ENCODE data around the gene CRNN.

CRNN gene

DNA sequence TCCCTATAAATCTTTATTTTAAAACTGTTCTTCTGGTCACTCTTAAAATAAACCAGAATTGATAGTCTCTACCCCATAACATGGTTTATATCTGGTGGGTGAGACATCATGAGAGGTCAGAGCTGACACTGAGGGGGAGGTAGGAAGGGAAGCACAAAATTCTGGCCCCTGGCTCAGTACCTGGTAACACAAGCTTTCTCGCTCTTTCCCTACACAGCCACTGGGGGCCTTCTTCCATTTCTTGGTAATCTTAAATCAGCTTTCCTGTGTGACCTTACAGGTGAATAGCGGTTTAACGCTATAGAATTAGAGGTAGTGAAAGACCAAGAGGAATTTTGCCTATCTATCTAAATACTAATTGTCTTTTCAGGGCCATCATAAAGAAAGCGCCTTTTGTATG is 5.4 kb downstream of the CRNN start:
- H3K9me3 ChIP-seq (ENCODE audit: control insufficient read depth, insufficient read depth, low read depth, low read length) = no peaks in the 10 kb centered on the region
- CTCF ChIA-PET = interaction anchor here (0.8 to 1.3 kb wide), 2 partner anchors 9 to 11 kb away, joined by 3 to 7 read pairs; no protein-coding TSS in a partner anchor
- TF ChIP-seq, protein P1, sequence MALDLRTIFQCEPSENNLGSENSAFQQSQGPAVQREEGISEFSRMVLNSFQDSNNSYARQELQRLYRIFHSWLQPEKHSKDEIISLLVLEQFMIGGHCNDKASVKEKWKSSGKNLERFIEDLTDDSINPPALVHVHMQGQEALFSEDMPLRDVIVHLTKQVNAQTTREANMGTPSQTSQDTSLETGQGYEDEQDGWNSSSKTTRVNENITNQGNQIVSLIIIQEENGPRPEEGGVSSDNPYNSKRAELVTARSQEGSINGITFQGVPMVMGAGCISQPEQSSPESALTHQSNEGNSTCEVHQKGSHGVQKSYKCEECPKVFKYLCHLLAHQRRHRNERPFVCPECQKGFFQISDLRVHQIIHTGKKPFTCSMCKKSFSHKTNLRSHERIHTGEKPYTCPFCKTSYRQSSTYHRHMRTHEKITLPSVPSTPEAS (tag by site-specific recombination; IDR thresholded peaks at IDR 0.05) = no peak
- TF ChIP-seq ZEB2 (tag by site-specific recombination; IDR thresholded peaks at IDR 0.05) (no peak), SALL2 (tag by site-specific recombination; IDR thresholded peaks at IDR 0.05; ENCODE audit: borderline replicate concordance) (no peak), ZFP37 (tag by site-specific recombination; IDR thresholded peaks at IDR 0.05) (no peak), ZNF324 (tag by site-specific recombination; IDR thresholded peaks at IDR 0.05) (no peak), ZBTB21 (tag by site-specific recombination; IDR thresholded peaks at IDR 0.05) (no peak), IKZF3 (tag by site-specific recombination; IDR thresholded peaks at IDR 0.05) (no peak), ZNF624 (tag by site-specific recombination; IDR thresholded peaks at IDR 0.05) (no peak), ZNF621 (tag by site-specific recombination; IDR thresholded peaks at IDR 0.05) (no peak), ZNF302 (tag by site-specific recombination; IDR thresholded peaks at IDR 0.05; ENCODE audit: low read depth) (no peak), ZNF121 (tag by site-specific recombination; IDR thresholded peaks at IDR 0.05) (no peak), ZNF530 (tag by site-specific recombination; IDR thresholded peaks at IDR 0.05; ENCODE audit: low read depth) (no peak)
- TF ChIP-seq, protein P2, sequence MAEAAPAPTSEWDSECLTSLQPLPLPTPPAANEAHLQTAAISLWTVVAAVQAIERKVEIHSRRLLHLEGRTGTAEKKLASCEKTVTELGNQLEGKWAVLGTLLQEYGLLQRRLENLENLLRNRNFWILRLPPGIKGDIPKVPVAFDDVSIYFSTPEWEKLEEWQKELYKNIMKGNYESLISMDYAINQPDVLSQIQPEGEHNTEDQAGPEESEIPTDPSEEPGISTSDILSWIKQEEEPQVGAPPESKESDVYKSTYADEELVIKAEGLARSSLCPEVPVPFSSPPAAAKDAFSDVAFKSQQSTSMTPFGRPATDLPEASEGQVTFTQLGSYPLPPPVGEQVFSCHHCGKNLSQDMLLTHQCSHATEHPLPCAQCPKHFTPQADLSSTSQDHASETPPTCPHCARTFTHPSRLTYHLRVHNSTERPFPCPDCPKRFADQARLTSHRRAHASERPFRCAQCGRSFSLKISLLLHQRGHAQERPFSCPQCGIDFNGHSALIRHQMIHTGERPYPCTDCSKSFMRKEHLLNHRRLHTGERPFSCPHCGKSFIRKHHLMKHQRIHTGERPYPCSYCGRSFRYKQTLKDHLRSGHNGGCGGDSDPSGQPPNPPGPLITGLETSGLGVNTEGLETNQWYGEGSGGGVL (tag by site-specific recombination; IDR thresholded peaks at IDR 0.05) = no peak
- no peak overlapping the region for H3K4me3 ChIP-seq (ENCODE audit: low read depth, low read length)
- H3K27ac ChIP-seq (ENCODE audit: extremely low read depth, low read depth, low read length) = no peak overlapping the region
- no peaks in the 10 kb centered on the region for H3K36me3 ChIP-seq (ENCODE audit: control insufficient read depth in 2 of 2, insufficient read depth in 1 of 2, low read length in 2 of 2)
- peaks cover 2% of the 10 kb centered on the region; the same call in 1 of the 2 replicates for H3K4me1 ChIP-seq (ENCODE audit: control insufficient read depth, insufficient read depth, low read length)
- POLR2A ChIA-PET = interaction anchor here (0.6 kb wide), 1 partner anchor 32 kb away, joined by 5 read pairs; no protein-coding TSS in a partner anchor

DNA sequence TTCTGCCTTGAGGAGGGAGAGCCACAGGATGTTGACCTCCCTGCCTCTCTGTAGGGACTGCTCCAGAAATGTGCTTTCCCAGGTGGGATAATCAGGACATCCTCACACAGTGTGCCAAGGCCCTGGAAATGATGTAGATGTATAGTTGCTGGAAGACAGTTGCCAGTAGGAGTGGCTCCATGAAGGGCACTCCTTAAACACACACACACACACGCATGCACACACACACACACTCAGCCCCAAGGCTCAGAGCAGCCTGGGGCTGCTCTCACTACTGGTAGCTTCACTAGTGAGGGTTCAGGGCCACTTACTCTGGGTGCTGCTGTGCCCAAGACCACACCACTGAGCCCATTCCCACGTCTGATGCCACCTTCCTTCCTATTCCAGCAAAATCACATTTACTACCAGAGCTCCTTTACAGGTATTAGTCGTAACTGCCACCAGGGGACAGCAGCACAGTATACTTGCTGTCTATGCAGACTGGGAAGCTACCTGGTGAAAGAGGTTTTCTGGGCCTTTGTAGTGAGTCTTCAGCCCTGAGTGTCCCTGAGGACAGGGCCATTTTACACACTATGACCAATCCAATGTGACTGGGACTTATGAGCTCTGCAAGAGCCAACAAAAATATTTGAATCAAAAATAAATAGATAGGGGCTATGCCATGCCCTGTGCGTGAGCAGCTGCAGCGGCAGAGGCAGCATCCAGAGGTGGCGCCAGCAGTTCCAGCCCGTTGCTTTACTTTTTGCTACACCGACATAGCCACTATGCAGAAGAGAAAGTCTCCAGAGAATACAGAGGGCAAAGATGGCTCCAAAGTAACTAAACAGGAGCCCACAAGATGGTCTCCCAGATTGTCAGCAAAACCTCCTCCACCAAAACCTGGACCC is 15.0 kb downstream of the CRNN start:
- H3K4me3 ChIP-seq (ENCODE audit: low read depth, low read length) = no peak overlapping the region
- POLR2A ChIA-PET = interaction anchor here (1.1 kb wide), 1 partner anchor 42 kb away, joined by 4 read pairs; no protein-coding TSS in a partner anchor
- H3K27ac ChIP-seq (ENCODE audit: extremely low read depth, low read depth, low read length) = no peak overlapping the region
- TF ChIP-seq, protein P1 (tag by site-specific recombination; IDR thresholded peaks at IDR 0.05) = peak; percentile 30; the same call in 1 of the 2 replicates
- TF ChIP-seq, protein P3, sequence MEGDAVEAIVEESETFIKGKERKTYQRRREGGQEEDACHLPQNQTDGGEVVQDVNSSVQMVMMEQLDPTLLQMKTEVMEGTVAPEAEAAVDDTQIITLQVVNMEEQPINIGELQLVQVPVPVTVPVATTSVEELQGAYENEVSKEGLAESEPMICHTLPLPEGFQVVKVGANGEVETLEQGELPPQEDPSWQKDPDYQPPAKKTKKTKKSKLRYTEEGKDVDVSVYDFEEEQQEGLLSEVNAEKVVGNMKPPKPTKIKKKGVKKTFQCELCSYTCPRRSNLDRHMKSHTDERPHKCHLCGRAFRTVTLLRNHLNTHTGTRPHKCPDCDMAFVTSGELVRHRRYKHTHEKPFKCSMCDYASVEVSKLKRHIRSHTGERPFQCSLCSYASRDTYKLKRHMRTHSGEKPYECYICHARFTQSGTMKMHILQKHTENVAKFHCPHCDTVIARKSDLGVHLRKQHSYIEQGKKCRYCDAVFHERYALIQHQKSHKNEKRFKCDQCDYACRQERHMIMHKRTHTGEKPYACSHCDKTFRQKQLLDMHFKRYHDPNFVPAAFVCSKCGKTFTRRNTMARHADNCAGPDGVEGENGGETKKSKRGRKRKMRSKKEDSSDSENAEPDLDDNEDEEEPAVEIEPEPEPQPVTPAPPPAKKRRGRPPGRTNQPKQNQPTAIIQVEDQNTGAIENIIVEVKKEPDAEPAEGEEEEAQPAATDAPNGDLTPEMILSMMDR (tag by site-specific recombination; IDR thresholded peaks at IDR 0.05) = peak; percentile 26; the same call in 1 of the 2 replicates
- TF ChIP-seq, protein P4, sequence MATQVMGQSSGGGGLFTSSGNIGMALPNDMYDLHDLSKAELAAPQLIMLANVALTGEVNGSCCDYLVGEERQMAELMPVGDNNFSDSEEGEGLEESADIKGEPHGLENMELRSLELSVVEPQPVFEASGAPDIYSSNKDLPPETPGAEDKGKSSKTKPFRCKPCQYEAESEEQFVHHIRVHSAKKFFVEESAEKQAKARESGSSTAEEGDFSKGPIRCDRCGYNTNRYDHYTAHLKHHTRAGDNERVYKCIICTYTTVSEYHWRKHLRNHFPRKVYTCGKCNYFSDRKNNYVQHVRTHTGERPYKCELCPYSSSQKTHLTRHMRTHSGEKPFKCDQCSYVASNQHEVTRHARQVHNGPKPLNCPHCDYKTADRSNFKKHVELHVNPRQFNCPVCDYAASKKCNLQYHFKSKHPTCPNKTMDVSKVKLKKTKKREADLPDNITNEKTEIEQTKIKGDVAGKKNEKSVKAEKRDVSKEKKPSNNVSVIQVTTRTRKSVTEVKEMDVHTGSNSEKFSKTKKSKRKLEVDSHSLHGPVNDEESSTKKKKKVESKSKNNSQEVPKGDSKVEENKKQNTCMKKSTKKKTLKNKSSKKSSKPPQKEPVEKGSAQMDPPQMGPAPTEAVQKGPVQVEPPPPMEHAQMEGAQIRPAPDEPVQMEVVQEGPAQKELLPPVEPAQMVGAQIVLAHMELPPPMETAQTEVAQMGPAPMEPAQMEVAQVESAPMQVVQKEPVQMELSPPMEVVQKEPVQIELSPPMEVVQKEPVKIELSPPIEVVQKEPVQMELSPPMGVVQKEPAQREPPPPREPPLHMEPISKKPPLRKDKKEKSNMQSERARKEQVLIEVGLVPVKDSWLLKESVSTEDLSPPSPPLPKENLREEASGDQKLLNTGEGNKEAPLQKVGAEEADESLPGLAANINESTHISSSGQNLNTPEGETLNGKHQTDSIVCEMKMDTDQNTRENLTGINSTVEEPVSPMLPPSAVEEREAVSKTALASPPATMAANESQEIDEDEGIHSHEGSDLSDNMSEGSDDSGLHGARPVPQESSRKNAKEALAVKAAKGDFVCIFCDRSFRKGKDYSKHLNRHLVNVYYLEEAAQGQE (tag by site-specific recombination; IDR thresholded peaks at IDR 0.05) = no peak
- H3K4me1 ChIP-seq (ENCODE audit: control insufficient read depth, insufficient read depth, low read length) = peaks cover 6% of the 10 kb centered on the region
- H3K36me3 ChIP-seq (ENCODE audit: control insufficient read depth in 2 of 2, insufficient read depth in 1 of 2, low read length in 2 of 2) = no peaks in the 10 kb centered on the region
- no peaks in the 10 kb centered on the region for H3K9me3 ChIP-seq (ENCODE audit: control insufficient read depth, insufficient read depth, low read depth, low read length)
- CTCF ChIA-PET = interaction anchor here (0.5 to 4.7 kb wide), 26 partner anchors 10 to 1309 kb away, joined by 3 to 82 read pairs (median 5); partner anchors contain the start of gene CRNN
